GM20431 (cell line): Measurements from ENCODE around the gene KIFC3.

Experiments used
- in situ Hi-C: fragments of 300-500 bp; cut with MseI, MboI; formaldehyde crosslinking; loops from one replicate; pipeline ENCODE4 v1.15.0; 2020; ENCODE audit warnings: low sequenced_read_pairs; ENCODE audit not compliant: unreplicated experiment

The KIFC3 gene

GRCh38 chr16:57770361-57770760, 31.9 kb downstream of the KIFC3 start:
- in situ Hi-C loops = no loop called here

GRCh38 chr16:57769541-57770145, 32.6 kb downstream of the KIFC3 start:
- in situ Hi-C loops = no loop called here

GRCh38 chr16:57766714-57767348, 35.5 kb downstream of the KIFC3 start:
- in situ Hi-C loops = no loop called here

- in situ Hi-C loops = no loop called here
These were observed 37.0 kb downstream of the KIFC3 start for GRCh38 chr16:57765160-57765728.

- in situ Hi-C loops = no loop called here
These were observed 37.7 kb downstream of the KIFC3 start for GRCh38 chr16:57764341-57765159.

- in situ Hi-C loops = no loop called here
These were observed 38.3 kb downstream of the KIFC3 start for GRCh38 chr16:57764006-57764340.

- in situ Hi-C loops = no loop called here
These were observed 38.8 kb downstream of the KIFC3 start for GRCh38 chr16:57763285-57764005.

- in situ Hi-C loops = no loop called here
These were observed 39.8 kb downstream of the KIFC3 start for GRCh38 chr16:57762365-57763040.

- in situ Hi-C loops = no loop called here
These were observed 40.3 kb downstream of the KIFC3 start for GRCh38 chr16:57761957-57762356.

GRCh38 chr16:57761301-57761700, 41.0 kb downstream of the KIFC3 start:
- in situ Hi-C loops = no loop called here

- in situ Hi-C loops = no loop called here
These were observed 41.7 kb downstream of the KIFC3 start for GRCh38 chr16:57760357-57761160.

- in situ Hi-C loops = no loop called here
These were observed 42.5 kb downstream of the KIFC3 start for GRCh38 chr16:57759541-57760356.

- in situ Hi-C loops = no loop called here
These were observed 43.2 kb downstream of the KIFC3 start for GRCh38 chr16:57759131-57759530.

GRCh38 chr16:57758331-57759117, 43.8 kb downstream of the KIFC3 start:
- in situ Hi-C loops = no loop called here

GRCh38 chr16:57757883-57758282, 44.4 kb downstream of the KIFC3 start:
- in situ Hi-C loops = no loop called here

GRCh38 chr16:57757326-57757786, 44.9 kb downstream of the KIFC3 start:
- in situ Hi-C loops = no loop called here
